SK-N-SH treated with all-trans-retinoic acid at 6 μM for 48 hours (cell line): ENCODE measurements around the gene NRN1.

Source experiments
- ATAC-seq: fragments of 200-7000 bp; cut with Tn5 transposase; 3 replicates; pipeline ENCODE4 v1.9.1; 2020; ENCODE audit warnings: mild to moderate bottlenecking, moderate library complexity
- ARNTL ChIP-seq: fragments of 450-650 bp; formaldehyde crosslinking; IDR thresholded peaks from 2 replicates; pipeline ENCODE4 v1.5.0; 2020; ENCODE audit warnings: low read depth, mild to moderate bottlenecking, moderate library complexity, borderline replicate concordance
- BACH2 ChIP-seq: fragments of 250-450 bp; sonication (Bioruptor Pico); IDR thresholded peaks from 2 replicates; pipeline ENCODE4 v1.9.0; 2021; ENCODE audit warnings: mild to moderate bottlenecking, borderline replicate concordance
- CSDC2 ChIP-seq: fragments of 250-450 bp; sonication (Bioruptor Pico); IDR thresholded peaks from 2 replicates; pipeline ENCODE4 v1.5.0; 2020; ENCODE audit warnings: mild to moderate bottlenecking, moderate library complexity
- ESRRG ChIP-seq: fragments of 250-450 bp; sonication (Bioruptor Pico); IDR thresholded peaks from 2 replicates; pipeline ENCODE4 v1.6.1; 2021; ENCODE audit warnings: mild to moderate bottlenecking
- GLIS3 ChIP-seq: fragments of 250-450 bp; sonication (Bioruptor Pico); IDR thresholded peaks from 2 replicates; pipeline ENCODE4 v1.5.0; 2020; ENCODE audit warnings: mild to moderate bottlenecking, moderate library complexity
- ISL1 ChIP-seq: fragments of 250-450 bp; sonication (Bioruptor Pico); IDR thresholded peaks from 2 replicates; pipeline ENCODE4 v2.1.2; 2022; ENCODE audit warnings: mild to moderate bottlenecking, moderate library complexity
- OSR1 ChIP-seq: fragments of 250-450 bp; sonication (Bioruptor Pico); IDR thresholded peaks from 2 replicates; pipeline ENCODE4 v1.8.0; 2022; ENCODE audit warnings: moderate library complexity, mild to moderate bottlenecking, inconsistent platforms
- PATZ1 ChIP-seq: fragments of 250-450 bp; sonication (Bioruptor Pico); IDR thresholded peaks from 2 replicates; pipeline ENCODE4 v1.8.0; 2020; ENCODE audit warnings: mild to moderate bottlenecking, moderate library complexity, borderline replicate concordance
- POU6F1 ChIP-seq: fragments of 250-450 bp; sonication (Bioruptor Pico); IDR thresholded peaks from 2 replicates; pipeline ENCODE4 v1.8.0; 2021; ENCODE audit warnings: low read depth, mild to moderate bottlenecking, moderate library complexity, borderline replicate concordance
- PPARA ChIP-seq: fragments of 250-450 bp; sonication (Bioruptor Pico); IDR thresholded peaks from 2 replicates; pipeline ENCODE4 v1.5.0; 2020; ENCODE audit warnings: mild to moderate bottlenecking, borderline replicate concordance
- SNAI2 ChIP-seq: fragments of 250-450 bp; sonication (Bioruptor Pico); IDR thresholded peaks from 2 replicates; pipeline ENCODE4 v1.5.0; 2020; ENCODE audit warnings: mild to moderate bottlenecking, moderate library complexity
- TCF4 ChIP-seq: fragments of 250-450 bp; sonication (Bioruptor Pico); IDR thresholded peaks from 2 replicates; pipeline ENCODE4 v1.8.0; 2021; ENCODE audit warnings: mild to moderate bottlenecking, moderate library complexity, borderline replicate concordance
- TOX ChIP-seq: fragments of 250-450 bp; sonication (Bioruptor Pico); IDR thresholded peaks from 2 replicates; pipeline ENCODE4 v1.8.0; 2021; ENCODE audit warnings: mild to moderate bottlenecking, moderate library complexity, borderline replicate concordance
- ZC3H10 ChIP-seq: fragments of 250-450 bp; sonication (Bioruptor Pico); IDR thresholded peaks from 2 replicates; pipeline ENCODE4 v1.5.1; 2021; ENCODE audit warnings: mild to moderate bottlenecking, moderate library complexity
- ZFP3 ChIP-seq: fragments of 250-450 bp; sonication (Bioruptor Pico); IDR thresholded peaks from 2 replicates; pipeline ENCODE4 v1.5.0; 2020; ENCODE audit warnings: mild to moderate bottlenecking, moderate library complexity
- ZFP30 ChIP-seq: fragments of 450-650 bp; formaldehyde crosslinking; IDR thresholded peaks from 2 replicates; pipeline ENCODE4 v1.5.0; 2022; ENCODE audit warnings: mild to moderate bottlenecking, moderate library complexity
- ZNF565 ChIP-seq: fragments of 450-650 bp; formaldehyde crosslinking; conservative IDR thresholded peaks from 2 replicates; pipeline ENCODE4 v1.5.0; 2020; ENCODE audit warnings: low read depth, mild to moderate bottlenecking, moderate library complexity
- ZNF70 ChIP-seq: fragments of 450-650 bp; formaldehyde crosslinking; IDR thresholded peaks from 2 replicates; pipeline ENCODE4 v1.5.0; 2020; ENCODE audit warnings: mild to moderate bottlenecking, moderate library complexity
- TF ChIP-seq, protein P1 (sequence below): fragments of 250-450 bp; sonication (Bioruptor Pico); IDR thresholded peaks from 2 replicates; pipeline ENCODE4 v1.5.1; 2021; ENCODE audit warnings: mild to moderate bottlenecking, moderate library complexity
- TF ChIP-seq, protein P2 (sequence below): fragments of 250-450 bp; sonication (Bioruptor Pico); IDR thresholded peaks from 2 replicates; pipeline ENCODE4 v1.5.1; 2020; ENCODE audit warnings: low read depth, mild to moderate bottlenecking, moderate library complexity
- TF ChIP-seq, protein P3 (sequence below): fragments of 250-450 bp; sonication (Bioruptor Pico); IDR thresholded peaks from 2 replicates; pipeline ENCODE4 v1.5.0; 2020; ENCODE audit warnings: mild to moderate bottlenecking, moderate library complexity

The NRN1 gene

DNA sequence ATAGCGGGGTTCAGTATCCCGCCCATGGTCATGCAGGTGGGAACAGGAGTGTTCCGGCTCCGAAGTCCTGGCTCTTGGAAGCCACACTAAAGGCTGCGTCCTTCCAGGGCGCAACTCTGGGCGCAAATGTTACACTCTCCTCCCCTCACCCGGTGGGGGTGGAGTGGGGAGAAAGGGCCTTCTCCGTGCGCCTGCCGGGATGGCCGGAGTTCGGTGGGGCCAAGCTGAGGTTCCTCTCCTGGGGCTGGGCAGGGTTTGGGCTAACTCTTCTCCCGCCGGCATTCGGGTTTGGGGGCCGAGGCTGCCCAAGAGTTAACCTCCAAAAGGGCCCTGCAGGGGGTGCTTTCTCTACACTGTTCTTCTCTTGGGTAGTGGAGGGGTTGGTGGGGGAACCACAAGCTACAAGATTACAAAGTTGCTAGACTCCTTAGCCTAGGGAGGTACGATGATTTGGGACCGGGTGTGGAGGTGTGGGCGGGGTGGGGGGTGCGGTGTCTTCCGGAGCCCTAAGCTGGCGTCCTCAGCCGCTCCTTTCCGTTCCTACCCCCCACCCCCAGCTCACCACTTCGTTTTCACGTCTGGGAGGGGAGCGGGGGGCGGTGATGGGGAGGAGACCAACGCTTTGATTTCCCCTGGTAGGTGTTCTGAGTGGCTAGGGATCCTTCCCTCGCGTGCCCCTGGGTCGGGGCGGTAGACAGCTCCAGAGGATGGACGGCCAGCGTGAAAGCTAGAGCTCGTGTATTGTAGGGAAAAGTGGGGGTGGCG lies 12.3 kb downstream of the NRN1 start:
- TF ChIP-seq SNAI2, result no peak
- TF ChIP-seq, protein P1, sequence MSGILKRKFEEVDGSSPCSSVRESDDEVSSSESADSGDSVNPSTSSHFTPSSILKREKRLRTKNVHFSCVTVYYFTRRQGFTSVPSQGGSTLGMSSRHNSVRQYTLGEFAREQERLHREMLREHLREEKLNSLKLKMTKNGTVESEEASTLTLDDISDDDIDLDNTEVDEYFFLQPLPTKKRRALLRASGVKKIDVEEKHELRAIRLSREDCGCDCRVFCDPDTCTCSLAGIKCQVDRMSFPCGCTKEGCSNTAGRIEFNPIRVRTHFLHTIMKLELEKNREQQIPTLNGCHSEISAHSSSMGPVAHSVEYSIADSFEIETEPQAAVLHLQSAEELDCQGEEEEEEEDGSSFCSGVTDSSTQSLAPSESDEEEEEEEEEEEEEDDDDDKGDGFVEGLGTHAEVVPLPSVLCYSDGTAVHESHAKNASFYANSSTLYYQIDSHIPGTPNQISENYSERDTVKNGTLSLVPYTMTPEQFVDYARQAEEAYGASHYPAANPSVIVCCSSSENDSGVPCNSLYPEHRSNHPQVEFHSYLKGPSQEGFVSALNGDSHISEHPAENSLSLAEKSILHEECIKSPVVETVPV (CRISPR knock-in tag), result no peak
- TF ChIP-seq, all 23 proteins: peak for 0
- no peak for ATAC-seq

GRCh38 chr6:5992551-5993225 lies 14.0 kb downstream of the NRN1 start:
- TF ChIP-seq PATZ1 (CRISPR knock-in tag) (no peak), ISL1 (CRISPR knock-in tag) (no peak), ZC3H10 (CRISPR knock-in tag) (no peak), BACH2 (CRISPR knock-in tag) (no peak), ZNF565 (CRISPR knock-in tag) (no peak), OSR1 (CRISPR knock-in tag) (no peak), ZFP30 (CRISPR knock-in tag) (no peak), TCF4 (CRISPR knock-in tag) (no peak), POU6F1 (CRISPR knock-in tag) (no peak), ZFP3 (CRISPR knock-in tag) (no peak), ARNTL (CRISPR knock-in tag) (no peak), TOX (CRISPR knock-in tag) (no peak), ZNF70 (CRISPR knock-in tag) (no peak), PPARA (no peak), ESRRG (CRISPR knock-in tag) (no peak), CSDC2 (CRISPR knock-in tag) (no peak), GLIS3 (CRISPR knock-in tag) (no peak)
- TF ChIP-seq, protein P1 (CRISPR knock-in tag), result no peak
- TF ChIP-seq, protein P2, sequence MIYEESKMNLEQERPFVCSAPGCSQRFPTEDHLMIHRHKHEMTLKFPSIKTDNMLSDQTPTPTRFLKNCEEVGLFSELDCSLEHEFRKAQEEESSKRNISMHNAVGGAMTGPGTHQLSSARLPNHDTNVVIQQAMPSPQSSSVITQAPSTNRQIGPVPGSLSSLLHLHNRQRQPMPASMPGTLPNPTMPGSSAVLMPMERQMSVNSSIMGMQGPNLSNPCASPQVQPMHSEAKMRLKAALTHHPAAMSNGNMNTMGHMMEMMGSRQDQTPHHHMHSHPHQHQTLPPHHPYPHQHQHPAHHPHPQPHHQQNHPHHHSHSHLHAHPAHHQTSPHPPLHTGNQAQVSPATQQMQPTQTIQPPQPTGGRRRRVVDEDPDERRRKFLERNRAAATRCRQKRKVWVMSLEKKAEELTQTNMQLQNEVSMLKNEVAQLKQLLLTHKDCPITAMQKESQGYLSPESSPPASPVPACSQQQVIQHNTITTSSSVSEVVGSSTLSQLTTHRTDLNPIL, result no peak
- TF ChIP-seq, protein P3, sequence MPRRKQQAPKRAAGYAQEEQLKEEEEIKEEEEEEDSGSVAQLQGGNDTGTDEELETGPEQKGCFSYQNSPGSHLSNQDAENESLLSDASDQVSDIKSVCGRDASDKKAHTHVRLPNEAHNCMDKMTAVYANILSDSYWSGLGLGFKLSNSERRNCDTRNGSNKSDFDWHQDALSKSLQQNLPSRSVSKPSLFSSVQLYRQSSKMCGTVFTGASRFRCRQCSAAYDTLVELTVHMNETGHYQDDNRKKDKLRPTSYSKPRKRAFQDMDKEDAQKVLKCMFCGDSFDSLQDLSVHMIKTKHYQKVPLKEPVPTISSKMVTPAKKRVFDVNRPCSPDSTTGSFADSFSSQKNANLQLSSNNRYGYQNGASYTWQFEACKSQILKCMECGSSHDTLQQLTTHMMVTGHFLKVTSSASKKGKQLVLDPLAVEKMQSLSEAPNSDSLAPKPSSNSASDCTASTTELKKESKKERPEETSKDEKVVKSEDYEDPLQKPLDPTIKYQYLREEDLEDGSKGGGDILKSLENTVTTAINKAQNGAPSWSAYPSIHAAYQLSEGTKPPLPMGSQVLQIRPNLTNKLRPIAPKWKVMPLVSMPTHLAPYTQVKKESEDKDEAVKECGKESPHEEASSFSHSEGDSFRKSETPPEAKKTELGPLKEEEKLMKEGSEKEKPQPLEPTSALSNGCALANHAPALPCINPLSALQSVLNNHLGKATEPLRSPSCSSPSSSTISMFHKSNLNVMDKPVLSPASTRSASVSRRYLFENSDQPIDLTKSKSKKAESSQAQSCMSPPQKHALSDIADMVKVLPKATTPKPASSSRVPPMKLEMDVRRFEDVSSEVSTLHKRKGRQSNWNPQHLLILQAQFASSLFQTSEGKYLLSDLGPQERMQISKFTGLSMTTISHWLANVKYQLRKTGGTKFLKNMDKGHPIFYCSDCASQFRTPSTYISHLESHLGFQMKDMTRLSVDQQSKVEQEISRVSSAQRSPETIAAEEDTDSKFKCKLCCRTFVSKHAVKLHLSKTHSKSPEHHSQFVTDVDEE (CRISPR knock-in tag), result no peak
- no peak for ATAC-seq
